ENCODE measurements around the gene ZNF638. TPM values are rescaled to one million over a fixed set of nuclear protein-coding genes. Genes with fewer than 3 reads are reported as not detected.

The ZNF638 gene
- total RNA-seq, 1 donor: 152 TPM

DNA sequence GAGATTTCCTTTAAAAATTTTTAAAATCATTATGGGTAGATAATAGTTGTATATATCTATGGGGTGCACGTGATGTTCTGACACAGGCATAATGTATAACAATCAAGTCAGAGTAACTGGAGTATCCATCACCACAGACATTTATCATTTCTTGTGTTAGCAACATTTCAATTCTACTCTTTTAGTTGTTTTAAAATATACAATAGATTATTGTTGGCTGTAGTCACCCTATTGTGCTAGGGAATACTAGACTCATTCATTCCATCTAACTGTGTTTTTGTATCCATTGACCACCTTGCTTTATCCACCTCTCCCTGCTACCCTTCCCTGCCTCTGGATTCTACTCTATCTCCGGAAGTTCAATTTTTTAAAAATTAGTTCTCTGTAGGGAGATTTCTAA, 152.8 kb downstream of the ZNF638 start:
- Histone ChIP-seq H2AFZ (ENCODE audit: low read length) (no peak overlapping the region), H3K36me3 (ENCODE audit: insufficient read depth, low read length) (no peaks in the 10 kb centered on the region), H3K27me3 (ENCODE audit: insufficient read depth, low read length) (peaks cover 14% of the 10 kb centered on the region), H3K79me2 (ENCODE audit: insufficient read depth, low read length) (no peaks in the 10 kb centered on the region), H4K20me1 (ENCODE audit: insufficient read depth, low read length) (no peaks in the 10 kb centered on the region), H3K4me2 (ENCODE audit: insufficient read depth, low read length) (no peak overlapping the region), H3K4me3 (ENCODE audit: insufficient read depth, low read length) (no peak overlapping the region), H3K4me1 (ENCODE audit: insufficient read depth, low read length) (no peaks in the 10 kb centered on the region), H3K9me3 (ENCODE audit: low read depth, low read length) (no peaks in the 10 kb centered on the region), H3K27ac (ENCODE audit: low read depth, low read length) (no peak overlapping the region)
- no peak for DNase-seq (ENCODE audit: insufficient read length, low spot score, missing footprints)
- TF ChIP-seq, protein P1, sequence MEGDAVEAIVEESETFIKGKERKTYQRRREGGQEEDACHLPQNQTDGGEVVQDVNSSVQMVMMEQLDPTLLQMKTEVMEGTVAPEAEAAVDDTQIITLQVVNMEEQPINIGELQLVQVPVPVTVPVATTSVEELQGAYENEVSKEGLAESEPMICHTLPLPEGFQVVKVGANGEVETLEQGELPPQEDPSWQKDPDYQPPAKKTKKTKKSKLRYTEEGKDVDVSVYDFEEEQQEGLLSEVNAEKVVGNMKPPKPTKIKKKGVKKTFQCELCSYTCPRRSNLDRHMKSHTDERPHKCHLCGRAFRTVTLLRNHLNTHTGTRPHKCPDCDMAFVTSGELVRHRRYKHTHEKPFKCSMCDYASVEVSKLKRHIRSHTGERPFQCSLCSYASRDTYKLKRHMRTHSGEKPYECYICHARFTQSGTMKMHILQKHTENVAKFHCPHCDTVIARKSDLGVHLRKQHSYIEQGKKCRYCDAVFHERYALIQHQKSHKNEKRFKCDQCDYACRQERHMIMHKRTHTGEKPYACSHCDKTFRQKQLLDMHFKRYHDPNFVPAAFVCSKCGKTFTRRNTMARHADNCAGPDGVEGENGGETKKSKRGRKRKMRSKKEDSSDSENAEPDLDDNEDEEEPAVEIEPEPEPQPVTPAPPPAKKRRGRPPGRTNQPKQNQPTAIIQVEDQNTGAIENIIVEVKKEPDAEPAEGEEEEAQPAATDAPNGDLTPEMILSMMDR (IDR thresholded peaks at IDR 0.05; ENCODE audit: extremely low read depth, low read depth, low read length): no peak

Small RNAs within 50 kb of the gene (small RNA-seq; reads per million reads assigned to genes)
- gene RNU6-105P: not detected

Other genes starting within 250 kb of the ZNF638 start
- gene MCEE, start 201.6 kb upstream of the ZNF638 start, total RNA-seq: 21.4 and 24.2 TPM in 2 replicates
- 15.0 and 17.0 TPM in 2 replicates for gene MPHOSPH10, start 201.1 kb upstream of the ZNF638 start, total RNA-seq
- 0.36 and 0.59 TPM in 2 replicates for gene PAIP2B, start 104.7 kb upstream of the ZNF638 start, total RNA-seq
- gene DYSF, start 121.8 kb downstream of the ZNF638 start, total RNA-seq: 2.7 and 4.3 TPM in 2 replicates

Data from osteoblast (primary cell).